ENCODE measurements around the gene DCDC2B.
A peak's percentile ranks its signal among the peaks of the same experiment; 100 is the strongest.
"Not testable (repeated sequence)": the region's sequence is repeated elsewhere in the genome, so short reads cannot be mapped to it uniquely, and the experiment has no call there.

The DCDC2B gene

DNA sequence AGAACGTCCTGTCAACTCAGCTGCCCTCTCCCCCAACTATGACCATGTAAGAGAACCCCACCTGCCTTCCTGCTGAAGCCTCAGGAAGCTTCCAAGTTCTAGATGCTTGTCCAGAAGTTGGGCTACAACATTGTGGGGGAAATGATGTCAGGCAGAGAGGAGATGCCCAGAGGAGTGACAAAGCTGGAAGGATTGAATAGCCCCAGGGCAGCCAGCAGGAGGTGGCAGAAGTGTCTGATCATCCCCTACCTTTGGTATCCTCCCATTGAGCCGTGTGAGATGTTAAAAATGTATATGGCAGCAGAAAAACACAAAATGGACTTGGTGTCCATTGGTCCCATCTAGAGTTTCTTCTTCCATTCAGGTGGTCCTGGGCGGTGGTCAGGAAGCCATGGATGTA lies 19.9 kb downstream of the DCDC2B start:
- DNase-seq: no peak

GRCh38 chr1:32231843-32232432 lies 23.0 kb downstream of the DCDC2B start:
- DNase-seq: no peak

DNA sequence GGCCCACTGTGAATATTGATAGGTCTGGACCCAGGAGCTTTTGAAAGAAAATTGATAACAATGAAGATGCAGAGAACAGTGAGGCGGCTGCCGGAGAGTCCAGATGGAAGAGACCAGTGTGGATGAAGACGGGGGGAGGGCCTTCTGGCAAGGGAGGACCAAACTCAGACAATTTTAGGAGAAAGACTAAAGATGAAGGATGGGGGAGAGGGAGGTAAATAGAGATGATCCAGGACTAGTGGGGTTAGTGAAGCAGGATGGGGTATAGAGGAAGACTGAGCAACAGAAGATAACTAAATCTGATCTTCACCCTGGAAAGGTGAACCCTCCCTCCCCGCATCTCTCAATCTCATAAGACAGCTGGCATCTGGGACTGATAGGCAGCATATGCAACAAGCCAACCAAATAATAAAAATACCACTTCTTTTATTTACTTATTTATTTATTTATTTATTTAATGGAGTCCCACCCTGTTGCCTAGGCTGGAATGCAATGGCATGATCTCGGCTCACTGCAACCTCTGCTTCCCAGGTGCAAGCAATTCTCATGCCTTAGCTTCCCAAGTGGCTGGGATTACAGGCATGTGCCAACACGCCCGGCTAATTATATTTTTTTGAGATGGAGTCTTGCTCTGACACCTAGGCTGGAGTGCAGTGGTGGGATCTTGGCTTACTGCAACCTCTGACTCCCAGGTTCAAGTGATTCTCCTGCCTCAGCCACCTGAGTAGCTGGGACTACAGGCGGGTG lies 23.8 kb downstream of the DCDC2B start:
- no peak for DNase-seq

GRCh38 chr1:32234792-32235191 lies 25.9 kb downstream of the DCDC2B start:
- DNase-seq: no peak

DNA sequence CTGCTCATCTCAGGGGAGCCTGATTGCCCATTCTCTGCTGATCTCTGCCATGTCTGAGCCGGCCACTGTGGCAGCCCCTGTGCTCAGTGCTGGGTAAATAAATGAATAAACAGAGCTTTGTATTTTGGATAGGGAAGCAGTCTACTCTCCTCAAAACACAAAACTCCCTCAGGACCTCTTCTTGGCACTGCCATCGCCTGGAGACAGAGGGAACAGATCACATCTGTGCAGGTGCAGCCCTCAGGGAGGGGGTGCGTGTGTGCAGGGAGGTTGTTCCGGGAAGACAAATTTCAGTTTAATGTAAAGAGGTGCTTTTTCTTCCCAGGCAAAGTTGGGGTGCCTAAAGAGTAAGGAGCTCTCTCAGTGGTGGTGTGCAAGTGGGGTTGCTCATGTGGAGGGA lies 30.4 kb downstream of the DCDC2B start:
- DNase-seq: no peak

GRCh38 chr1:32239790-32240139 lies 30.9 kb downstream of the DCDC2B start:
- no peak for DNase-seq

GRCh38 chr1:32240140-32240951 lies 31.5 kb downstream of the DCDC2B start:
- DNase-seq: peak; percentile 55

DNA sequence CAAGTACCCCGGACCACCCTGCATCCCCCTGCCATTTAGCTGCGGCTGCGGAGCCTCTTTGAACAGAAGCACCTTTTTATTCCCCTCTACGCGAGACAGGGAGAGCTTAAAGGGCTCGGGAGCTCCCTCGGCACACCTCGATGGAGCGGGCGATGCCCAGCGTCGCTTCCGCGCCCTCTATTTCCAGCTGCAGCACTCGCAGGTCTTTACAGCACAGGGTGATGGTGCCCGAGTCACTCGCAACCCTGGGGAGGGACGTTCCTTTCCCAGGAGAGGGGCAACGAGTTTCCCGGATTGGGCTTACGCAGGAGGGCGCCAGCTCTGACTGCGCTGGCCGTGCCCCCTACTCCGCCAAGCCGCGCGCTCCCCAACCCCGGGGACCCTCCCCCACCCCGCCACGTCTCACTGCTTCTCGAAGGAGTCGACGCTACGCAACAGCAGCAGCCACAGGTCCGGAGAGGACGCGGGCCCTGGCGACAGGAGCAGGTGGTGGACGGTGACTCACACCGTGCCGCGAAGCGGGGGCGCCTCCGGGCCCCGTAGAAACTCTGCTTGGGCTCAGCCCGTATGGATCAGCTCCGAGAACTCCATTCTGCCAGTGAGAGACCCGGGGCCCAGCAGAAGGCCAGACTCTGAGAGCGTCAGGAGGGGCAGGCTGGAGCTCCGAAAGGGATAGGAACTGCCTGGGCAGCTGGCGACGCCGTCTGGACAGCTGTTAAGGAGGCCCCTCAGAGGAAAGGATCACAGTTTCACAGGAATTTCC lies 32.3 kb downstream of the DCDC2B start:
- no peak for DNase-seq

GRCh38 chr1:32242341-32242851 lies 33.5 kb downstream of the DCDC2B start:
- DNase-seq: no peak

DNA sequence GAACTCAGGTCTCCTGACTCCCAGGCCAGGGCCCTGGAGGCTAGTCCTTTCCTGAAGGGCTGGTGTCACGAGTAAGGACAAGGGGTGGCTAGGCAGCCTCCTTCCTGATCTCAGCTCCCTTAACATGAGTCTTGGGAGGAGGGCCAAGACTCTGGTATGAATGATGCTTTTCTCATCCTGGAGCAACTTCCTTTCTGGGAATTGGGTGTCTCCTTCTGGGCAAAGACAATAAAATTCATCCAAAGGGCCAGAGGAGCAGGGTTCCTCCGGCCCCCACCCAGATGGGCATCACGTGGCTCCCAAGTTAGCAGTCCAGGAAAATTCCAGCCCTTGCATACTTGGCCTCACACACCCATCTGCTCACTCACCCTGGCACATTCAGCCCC lies 38.0 kb downstream of the DCDC2B start, which contains the start of gene FAM167B:
TSS of gene FAM167B (plus strand) at position 335 of the 386 bp plus-strand sequence. CDS start 200 bp downstream, outside the sequence.
- no peak for DNase-seq

- no peak for DNase-seq
These were observed 38.6 kb downstream of the DCDC2B start for GRCh38 chr1:32247452-32247851.

GRCh38 chr1:32247983-32248889 lies 39.3 kb downstream of the DCDC2B start:
- DNase-seq: peak; percentile 57

- peak; percentile 56 for DNase-seq
These were observed 41.1 kb downstream of the DCDC2B start for GRCh38 chr1:32249831-32250525.

- no peak for DNase-seq
These were observed 42.2 kb downstream of the DCDC2B start, which contains the start of gene LCK for GRCh38 chr1:32250893-32251716. LCK (plus strand) TSS chr1:32251265; CDS start chr1:32274330, 23,065 bp downstream.

- DNase-seq: no peak
These were observed 46.5 kb downstream of the DCDC2B start for GRCh38 chr1:32255072-32256071.

DNA sequence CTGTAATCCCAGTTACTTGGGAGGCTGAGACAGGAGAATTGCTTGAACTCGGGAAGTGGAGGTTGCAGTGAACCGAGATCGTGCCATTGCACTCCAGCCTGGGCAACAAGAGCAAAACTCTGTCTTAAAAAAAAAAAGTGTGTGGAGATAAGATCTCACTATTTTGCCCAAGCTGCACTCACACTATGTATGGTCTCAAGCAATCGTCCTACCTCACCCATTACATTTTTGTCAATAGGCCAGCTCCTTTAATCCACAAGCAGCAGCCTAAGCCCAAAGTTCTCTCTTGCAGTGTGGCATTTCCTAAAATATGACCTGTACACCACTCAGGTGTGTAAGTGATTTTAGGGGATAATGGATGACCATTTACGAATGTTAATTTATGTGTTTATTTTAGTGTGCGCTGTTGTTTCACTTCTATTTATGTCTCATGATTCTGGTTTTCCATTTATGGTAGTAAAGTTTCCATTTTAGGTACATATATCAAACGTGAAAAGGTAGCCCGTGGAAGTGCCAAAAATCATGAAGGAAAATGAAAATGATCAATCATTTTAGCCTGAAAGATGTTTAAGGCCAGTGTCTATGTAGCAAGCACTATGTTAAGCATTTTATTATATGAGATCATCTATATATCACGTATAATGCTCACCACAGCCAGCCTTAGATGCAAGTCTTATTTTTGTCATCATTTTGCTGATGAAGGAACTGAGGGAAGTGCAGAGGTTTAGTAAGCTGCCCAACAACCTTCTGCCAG lies 47.8 kb downstream of the DCDC2B start:
- DNase-seq: no peak

DNA sequence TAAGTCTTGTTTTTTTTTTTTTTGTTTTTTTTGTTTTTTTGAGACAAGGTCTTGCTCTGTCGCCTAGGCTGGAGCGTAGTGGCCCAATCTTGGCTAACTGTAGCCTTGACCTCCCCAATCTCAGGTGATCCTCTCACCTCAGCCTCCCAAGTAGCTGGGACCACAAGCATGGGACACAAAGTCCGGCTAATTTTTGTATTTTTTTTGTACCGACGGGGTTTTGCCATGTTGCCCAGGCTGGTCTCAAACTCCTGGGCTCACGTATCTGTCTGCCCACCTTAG lies 48.3 kb downstream of the DCDC2B start:
- no peak for DNase-seq

DNA sequence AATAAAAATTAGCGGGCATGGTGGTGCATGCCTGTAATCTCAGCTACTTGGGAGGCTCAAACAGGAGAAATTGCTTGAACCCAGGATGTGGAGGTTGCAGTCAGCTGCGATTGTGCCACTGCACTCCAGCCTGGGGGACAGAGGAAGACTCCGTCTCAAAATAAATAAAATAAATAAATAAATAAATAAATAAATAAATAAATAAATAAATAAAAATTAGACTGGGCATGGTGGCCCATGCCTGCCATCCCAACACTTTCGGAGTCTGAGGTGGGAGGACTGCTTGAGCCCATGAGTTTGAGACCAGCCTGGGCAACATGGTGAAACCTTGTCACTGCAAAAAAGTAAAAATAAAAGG lies 54.3 kb downstream of the DCDC2B start:
- not testable (repeated sequence) for DNase-seq

All from effector CD8-positive, alpha-beta T cell (primary cell).